CD4-positive, alpha-beta T cell treated with Interferon gamma for 1 hour (primary cell): Measurements from ENCODE around the gene SLC38A3.

Source experiments
- DNase-seq: peaks from one replicate; pipeline ENCODE4 v3.0.0-alpha.2; 2020

The SLC38A3 gene

GRCh38 chr3:50204804-50205412 lies at the start of gene SLC38A3:
TSS of gene SLC38A3 (plus strand) at chr3:50205271. CDS start at chr3:50214200, 8,929 bp downstream.
- no peak for DNase-seq

DNA sequence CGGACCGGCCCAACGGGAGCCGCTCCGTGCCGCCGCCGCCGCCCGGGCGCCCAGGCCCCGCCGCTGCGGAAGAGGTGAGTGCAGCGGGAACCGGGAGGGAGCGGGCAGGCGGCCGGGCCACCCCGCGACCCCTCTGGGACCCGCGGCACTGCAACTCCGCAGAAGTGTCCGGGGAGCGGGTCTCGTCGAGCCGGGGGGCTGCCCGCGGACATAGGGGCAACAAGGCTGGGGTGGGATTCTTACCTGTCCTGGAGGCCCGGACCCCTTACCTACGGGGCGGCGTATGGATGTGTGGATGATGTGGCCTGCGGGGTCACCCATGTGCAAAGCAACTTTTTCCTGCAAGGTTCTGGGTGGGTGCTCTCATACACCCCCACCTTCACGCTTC lies 49.6 kb upstream of the SLC38A3 start:
- no peak for DNase-seq

GRCh38 chr3:50155891-50156290 lies 49.2 kb upstream of the SLC38A3 start:
- DNase-seq: no peak

DNA sequence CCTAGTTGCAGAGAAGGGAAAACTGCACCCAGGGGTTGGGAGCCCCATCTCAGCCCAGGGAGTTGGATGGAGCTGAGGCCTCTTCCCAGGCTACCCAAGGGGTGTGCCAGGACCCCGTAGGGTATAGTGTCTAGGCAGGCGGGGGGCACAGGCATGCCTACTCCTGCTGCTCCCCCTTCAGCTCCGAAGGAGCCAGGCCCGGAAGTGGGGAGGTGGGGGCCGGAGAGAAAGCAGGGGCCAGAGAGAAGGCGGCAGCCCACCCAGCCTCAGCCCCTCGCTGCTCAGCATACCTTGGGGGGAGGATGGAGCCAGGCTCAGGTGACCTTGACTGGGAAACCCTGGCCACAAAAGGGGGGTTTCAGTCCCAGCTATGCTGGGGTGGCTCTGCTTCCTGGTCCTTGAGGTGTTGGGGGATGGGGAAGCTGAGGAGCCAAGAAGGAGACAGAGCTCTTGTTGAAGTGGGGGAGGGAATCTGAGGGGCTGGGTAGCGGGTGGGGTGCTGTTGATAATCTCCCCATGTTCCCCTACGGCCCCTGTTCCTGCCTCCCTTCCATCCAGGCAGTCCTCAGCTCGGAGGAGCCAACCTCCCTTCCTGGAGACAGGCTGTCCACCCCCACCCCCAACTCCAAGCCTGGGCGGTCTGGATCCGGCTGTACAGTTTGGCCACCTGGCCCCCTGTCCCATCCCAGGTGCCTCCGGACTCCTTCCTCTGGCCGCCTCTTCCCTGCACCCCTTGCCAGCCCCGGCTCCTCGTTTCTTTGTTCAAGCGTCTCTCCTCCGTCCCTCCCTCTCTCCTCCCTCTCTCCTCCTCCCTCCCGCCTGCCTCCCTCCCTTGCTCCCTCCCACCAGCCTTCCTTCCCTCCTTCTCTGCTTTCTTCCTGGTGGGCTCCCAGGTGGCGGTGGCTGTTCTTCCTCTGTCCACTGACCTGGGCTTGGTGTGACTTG lies 48.2 kb upstream of the SLC38A3 start:
- DNase-seq: no peak

- DNase-seq: no peak
These were observed 47.1 kb upstream of the SLC38A3 start for GRCh38 chr3:50157827-50158529.

GRCh38 chr3:50158530-50159146 lies 46.4 kb upstream of the SLC38A3 start:
- DNase-seq: no peak

DNA sequence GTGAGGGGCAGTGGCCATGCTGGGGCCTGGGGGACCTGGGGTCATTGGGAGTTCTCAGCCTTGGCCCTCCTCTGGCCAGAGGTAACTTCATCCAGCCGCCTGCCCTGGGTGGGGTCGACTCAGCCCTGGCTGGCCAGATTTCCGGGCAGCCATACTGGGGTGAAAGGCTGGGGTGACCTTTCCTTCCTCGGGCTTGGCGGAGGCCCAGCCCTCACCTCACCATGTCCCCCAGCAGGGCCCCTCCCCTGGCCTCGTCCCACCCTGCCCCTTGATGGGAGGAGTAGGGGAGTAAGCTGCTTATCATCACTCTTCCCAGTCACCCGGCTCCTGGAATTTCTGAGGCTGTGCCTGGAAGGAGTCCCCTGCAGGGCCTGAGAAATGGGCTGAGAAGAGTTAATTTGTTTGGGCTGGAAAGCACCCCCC lies 44.5 kb upstream of the SLC38A3 start:
- no peak for DNase-seq

DNA sequence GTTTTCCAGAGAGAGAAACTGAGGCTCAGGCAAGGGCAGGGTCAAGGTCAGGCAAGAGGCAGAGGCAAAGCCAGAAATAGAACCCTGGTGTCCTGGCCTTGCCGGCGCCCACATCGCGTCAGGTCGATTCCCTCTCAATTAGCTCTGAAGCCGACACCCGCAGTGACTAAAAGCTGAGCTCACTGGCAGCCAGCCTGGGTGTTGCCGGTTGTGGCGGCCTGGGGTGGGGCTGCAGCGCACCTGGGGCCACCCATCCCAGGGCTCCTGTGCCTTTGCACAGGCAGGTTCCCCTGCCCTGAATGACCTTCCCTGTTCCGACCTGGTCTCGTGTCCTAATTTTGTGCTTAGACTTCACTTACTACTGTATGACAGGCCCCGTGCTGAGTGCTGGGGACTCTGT lies 43.8 kb upstream of the SLC38A3 start:
- no peak for DNase-seq

GRCh38 chr3:50162034-50162883 lies 42.8 kb upstream of the SLC38A3 start:
- DNase-seq: no peak

- no peak for DNase-seq
These were observed 41.3 kb upstream of the SLC38A3 start for GRCh38 chr3:50163572-50164455.

DNA sequence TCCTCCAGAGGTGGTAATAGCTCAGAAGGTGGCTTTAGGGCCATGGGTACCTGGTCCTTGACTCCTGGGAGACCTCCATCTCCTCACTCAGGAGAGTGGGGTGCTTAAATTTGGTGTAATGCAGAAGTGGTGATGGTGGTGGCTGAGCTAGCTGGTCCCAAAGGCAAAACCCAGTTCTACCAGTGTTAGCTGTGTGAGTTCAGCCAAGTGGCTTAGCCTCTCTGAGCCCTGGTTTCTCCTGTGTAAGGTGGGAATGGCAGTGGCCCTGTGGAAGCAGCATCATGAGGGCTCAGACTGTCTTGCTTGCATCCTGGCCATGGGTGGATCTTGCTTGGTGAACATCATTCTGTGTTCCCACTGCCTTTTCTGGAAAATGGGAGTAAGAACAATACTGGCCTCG lies 40.6 kb upstream of the SLC38A3 start:
- no peak for DNase-seq

DNA sequence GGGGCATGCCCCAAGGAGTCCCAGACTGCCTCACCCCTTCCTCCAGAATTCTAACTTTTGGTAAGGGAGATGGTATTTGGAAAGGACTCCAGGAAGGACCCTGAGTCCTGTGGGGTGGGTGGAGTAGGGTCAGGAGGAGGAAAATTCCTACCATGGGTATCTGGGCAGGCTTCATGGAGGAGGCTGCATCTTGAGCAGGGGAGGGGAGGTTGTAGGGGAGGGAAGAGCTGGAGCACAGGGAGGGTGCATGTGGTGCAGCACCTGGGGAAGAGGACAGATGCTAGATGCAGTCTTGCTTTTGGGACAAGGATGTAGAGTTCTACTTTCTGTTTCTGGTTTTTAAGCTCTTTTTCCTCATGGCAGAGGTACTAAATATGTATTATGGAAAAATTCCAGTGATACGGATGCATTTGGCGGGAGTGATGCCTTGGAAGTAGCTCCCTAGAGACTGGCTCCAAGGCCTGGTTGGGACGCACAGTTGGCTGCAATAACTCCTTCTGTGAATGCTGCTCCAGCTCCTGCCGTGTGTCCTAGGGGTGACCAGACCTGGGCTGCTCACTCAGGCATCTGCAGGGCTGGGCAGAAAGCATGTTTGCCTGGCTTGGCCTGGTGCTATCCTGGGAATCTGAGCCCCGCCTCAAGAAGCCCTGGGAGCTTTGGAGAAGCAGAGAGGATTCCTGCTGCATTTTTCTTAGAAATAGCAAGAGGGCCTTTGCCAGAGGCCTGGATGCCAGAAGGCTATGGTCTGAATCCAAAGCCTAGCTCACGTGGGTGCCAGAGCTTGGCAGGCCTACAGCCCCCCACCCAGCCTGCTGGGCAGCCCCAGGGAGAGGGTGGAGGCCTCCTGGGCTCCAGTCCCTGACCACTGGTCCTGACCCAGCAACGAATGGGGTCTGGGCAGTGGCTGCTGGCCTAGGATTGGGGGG lies 39.8 kb upstream of the SLC38A3 start:
- no peak for DNase-seq

DNA sequence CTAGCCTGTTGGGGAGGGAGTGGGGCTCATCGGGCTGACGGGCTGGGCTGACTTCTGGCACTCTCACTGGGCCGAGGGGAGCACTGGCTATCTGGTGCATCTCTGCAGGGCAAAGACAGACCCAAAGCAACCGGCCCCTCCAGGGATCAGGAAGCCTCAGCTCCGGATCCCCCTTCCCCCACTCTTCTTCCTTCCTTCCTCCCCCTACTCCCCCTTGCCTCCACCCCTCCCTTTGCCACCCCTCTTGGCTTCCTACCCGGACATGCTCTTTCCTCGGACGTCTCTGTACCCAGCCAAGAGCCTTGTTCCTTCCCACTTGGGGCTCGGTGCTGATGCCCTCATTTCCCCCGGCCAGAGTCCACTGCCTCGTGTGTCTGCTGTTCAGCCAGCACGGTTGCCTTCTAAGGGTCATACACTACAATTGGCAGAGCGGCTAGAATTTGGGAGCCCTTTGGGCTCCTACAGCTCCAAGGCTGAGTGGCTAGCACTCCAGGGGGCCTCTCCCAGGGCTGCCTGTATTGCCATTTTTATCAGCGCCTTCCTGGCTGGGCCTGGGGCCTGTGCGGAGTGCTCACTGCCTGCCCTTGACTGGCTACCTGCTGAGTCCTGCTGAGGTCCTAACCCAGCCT lies 39.0 kb upstream of the SLC38A3 start:
- no peak for DNase-seq

- DNase-seq: no peak
These were observed 38.5 kb upstream of the SLC38A3 start for GRCh38 chr3:50166620-50167019.

DNA sequence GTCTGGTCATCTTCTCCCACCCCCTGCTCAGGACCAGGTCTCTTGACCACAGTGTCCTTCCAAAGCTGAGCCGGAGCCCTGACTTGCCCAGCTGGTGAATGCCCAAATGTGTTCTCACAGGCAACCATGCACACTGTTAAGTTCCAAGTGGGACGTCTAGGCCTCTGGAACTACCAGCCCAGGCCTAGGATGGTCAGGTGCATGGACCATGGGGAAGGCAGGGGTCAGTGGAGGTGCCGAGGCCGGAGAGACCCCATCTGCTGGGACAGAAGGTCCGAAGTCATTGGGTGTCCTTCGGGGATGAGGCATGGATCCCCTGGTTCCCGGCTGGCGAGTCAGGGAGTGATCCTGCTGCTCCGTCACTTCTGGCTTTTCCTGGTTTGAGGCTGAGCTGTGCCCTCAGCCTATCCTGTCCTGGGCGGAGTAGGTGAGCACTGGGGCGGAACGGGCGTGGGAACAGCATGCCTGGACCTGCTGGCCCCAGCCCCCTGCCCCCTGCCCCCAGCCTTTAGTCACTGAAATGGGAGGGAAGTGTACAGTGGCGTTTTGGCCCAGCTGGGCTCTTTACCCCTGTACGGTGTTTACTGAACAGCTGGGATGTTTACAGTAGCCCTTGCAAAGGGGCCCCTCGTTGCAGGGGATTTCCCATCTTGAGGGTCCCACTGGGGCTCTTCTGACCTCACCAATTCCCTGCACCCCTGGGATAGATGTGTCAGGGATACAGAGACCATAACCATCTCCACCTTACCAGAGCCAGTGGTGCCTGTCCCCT lies 37.8 kb upstream of the SLC38A3 start:
- DNase-seq: no peak

- DNase-seq: no peak
These were observed 37.2 kb upstream of the SLC38A3 start for GRCh38 chr3:50167841-50168209.

- no peak for DNase-seq
These were observed 36.7 kb upstream of the SLC38A3 start for GRCh38 chr3:50168388-50168787.

GRCh38 chr3:50168791-50169190 lies 36.3 kb upstream of the SLC38A3 start:
- no peak for DNase-seq
